ENCODE measurements around the gene LMBRD1. TPM values are rescaled to one million over a fixed set of nuclear protein-coding genes. Genes with fewer than 3 reads are reported as not detected.
"Not testable (repeated sequence)": the region's sequence is repeated elsewhere in the genome, so short reads cannot be mapped to it uniquely, and the experiment has no call there.

The LMBRD1 gene
- total RNA-seq (2014; rRNA removed; shearing (Covaris generic)): 22.5 and 30.2 TPM in 2 replicates

DNA sequence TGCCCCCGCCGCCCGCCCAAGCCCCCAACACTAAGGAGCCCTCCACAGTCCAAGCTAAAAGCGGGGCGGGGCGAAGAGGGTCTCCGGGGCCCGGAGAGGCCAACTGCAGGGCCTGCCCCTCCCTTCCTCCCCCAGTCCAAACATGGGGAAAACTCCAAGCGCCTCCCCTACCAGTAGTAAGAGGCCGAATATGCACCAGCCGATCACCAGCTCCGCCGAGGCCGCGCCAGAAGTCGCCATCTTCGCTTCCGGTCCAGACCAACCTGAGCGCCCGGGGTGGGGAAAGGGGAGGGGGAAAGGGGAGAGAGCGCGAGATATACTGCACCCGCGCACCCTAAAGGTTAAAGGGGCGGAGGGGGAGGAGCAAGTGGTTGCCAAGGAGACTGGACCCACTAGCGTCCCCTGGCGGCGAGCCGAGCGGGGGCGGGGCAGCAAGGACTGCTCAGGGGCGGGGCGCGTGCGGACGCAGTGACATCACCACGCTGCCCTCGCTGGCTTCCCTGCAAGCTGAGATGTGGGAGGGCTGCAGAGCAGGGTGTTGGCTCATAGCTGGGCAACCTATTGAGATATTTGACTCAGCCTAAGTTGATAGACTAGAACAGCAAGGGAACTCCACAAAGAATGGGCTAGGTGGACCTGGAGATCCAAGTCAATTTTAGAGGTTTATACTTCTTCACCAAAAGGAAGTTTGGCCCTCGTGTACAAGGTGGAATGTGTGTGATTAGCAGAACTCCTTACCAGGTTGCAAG is at the start of gene LMBRD1:
Gene LMBRD1, minus strand, starts transcription at position 369 of the 749 bp plus-strand sequence. Its CDS starts 129 bp downstream, at position 240.
- DNase-seq (ENCODE audit: low read depth): peak; percentile 91

DNA sequence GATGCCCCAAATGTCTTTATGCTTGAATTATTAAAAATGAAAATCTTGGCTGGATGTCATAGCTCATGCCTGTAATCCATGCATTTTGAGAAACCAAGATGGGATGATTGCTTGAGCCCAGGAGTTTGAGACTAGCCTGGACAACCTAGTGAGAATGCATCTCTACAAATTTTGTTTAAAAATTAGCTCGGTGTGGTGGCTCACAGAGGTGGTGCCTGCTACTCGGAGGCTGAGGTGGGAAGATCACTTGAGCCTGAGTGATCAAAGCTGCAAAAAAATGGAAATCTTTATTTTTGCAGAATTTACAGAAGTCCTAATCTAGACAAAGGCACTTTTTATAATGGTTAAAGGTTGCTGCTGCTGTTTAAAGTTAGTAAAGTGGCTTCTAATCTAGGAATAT is 49.5 kb upstream of the LMBRD1 start:
- DNase-seq (ENCODE audit: low read depth): no peak

GRCh38 chr6:69843189-69843588 is 46.4 kb upstream of the LMBRD1 start:
- no peak for DNase-seq (ENCODE audit: low read depth)

DNA sequence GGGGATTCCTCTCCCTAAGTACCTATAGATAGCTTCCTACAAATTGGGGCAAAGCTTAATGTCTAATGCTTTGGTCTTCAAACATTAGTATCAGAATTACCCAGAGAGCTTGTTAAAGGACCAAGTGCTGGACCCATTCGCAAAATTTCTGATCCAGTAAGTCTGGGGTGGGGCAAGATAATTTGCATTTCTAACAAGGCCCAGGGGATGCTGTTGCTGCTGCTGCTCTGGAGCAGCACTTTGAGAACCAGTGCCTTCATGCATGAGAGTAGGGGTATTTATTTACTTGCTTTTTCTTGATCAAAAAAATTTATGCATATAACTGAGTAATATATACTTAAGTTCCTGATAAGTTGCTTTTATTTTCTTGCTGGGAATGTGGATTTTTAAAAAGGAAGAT is 45.1 kb upstream of the LMBRD1 start:
- no peak for DNase-seq (ENCODE audit: low read depth)

GRCh38 chr6:69835414-69836179 is 38.8 kb upstream of the LMBRD1 start:
- DNase-seq (ENCODE audit: low read depth): peak; percentile 54

DNA sequence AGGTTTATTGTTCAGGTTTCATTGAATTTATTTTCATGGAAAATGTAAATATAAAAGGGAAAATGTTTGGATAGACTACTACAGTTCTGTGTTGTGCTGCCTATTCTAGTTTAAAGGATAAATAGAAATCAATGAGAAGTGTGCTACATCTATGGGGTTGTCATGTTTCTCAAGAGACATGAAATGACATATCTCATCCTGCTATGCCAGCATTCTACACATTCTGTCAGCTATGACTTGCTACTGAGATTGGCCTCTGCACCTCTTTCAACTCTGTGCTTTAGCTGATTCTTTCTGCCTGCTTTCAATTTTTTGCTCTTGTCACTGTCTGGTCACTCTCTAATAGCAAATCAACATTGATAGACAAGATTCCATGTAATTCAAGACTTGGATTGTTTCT is 35.7 kb upstream of the LMBRD1 start:
- no peak for DNase-seq (ENCODE audit: low read depth)

- DNase-seq (ENCODE audit: low read depth): no peak
Observed at GRCh38 chr6:69827276-69827893, 30.6 kb upstream of the LMBRD1 start.

DNA sequence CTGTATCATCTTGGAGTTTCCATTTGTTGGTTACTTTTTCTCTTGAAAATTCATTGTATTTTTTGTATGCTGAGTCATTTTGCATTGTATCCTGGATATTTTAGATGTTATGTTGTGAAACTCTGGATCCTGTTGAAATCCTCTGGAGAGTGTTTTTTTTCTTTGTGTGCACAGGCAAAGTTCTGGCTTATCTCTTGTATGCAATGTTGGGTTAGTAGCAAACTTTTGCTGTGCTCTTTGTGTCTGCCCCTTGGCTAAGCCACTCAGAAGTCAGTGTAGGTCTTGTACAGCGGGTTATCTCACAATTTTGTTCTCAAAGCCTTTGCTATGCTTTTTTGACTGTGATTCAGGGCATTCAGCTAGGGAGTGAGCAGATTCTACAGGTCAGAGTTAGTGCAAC is 29.1 kb upstream of the LMBRD1 start:
- DNase-seq (ENCODE audit: low read depth): no peak

DNA sequence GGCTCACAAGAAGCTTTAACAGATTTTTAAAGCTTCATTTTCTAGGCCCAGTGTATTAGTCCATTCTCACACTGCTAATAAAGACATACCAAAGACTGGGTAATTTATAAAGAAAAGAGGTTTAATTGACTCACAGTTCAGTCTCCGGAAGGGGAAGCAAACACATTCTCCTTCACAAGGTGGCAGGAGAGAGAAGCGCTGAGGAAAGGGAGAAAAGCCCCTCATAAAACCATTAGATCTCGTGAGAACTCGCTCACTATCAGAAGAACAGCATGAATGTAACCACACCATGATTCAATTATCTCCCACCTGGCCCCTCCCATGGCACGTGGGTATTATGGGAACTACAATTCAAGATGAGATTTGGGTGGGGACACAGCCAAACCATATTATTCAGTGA is 27.5 kb upstream of the LMBRD1 start:
- DNase-seq (ENCODE audit: low read depth): not testable (repeated sequence)

DNA sequence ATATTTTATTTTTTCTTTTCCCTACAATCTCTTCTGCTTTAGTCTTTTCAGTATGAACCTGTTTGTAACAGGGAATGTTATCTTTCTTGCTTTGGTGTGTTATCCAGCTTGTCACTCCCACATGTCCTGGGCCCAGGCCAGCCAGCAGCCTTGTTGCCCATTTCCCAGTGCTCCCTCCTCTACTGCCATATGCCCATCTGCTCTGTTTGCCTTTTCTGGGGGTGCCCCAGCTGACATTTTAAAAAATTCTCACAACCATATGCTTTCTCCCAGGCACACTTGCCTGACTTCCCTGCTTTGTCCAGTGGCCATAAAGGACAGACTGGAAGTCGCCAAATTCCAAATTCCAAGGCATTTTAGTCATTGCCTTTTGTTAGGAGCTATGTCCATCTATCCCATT is 23.6 kb upstream of the LMBRD1 start:
- no peak for DNase-seq (ENCODE audit: low read depth)

DNA sequence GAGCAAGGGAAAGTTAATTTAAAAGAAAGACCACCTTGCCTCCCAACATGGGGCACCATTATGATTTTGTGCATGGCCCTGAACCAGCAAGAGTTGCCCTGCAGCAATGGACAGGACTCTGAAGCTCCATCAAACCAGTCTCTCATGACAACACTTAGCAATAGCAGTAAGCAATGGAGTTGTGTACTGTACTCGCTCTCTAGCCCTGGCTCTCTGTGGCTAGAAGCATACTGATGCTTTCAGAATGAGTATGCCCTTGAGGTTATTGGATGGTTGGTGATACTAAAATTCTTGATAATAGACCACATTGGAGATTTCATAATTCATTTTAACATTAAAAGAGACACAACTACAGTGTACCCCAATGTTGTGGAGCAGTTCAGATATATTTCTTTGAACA is 23.2 kb upstream of the LMBRD1 start:
- DNase-seq (ENCODE audit: low read depth): no peak

DNA sequence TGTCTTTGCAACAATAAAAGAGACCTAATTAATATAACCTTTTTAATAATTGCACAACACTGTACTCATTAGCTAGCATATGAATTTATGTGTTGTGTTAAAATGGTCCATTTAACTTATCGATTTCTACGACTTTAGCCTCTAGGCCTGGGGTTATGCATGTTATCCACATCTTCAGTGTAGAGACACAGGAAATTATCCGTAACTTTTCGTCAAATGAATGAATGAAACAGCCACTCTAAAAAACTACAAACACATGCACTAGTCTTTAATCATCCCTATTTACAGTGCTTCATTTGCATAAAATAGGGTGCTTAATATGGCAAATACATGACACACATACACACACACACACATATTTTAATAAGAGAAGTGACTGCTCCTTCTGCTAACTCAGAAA is 22.3 kb upstream of the LMBRD1 start:
- no peak for DNase-seq (ENCODE audit: low read depth)

DNA sequence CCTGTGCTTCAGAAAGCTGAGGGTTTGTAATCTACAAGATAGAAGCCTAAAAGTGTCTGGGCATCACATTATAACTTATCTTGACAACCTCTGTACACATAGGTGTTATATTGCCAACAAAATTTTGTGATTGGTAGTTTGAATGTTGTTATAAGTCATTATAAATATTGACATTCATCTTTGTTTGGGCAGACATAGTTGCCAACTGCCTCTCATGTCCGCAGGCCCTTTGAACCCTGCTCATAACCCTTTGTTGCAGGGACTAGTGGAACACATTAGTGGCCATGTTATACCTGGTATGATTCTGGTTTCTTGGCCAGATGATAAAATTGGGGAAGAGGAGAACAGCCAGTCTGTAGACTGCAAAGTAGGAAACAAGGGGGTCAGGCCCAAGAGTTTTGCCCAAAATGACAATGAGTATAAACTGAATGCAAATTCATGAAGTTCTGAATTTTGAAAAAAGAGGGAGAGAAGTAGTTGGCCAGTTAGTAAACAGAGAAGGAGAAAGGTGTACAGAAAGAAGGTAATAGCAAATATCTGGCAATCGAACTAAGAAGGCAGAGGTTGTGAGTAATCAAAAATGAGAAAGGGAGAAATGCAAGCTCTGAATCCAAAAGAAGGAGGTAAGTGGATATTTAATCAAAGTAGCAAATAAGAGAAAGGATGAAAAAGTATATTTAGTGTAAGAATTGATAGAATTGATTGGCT is 21.6 kb upstream of the LMBRD1 start:
- no peak for DNase-seq (ENCODE audit: low read depth)

- no peak for DNase-seq (ENCODE audit: low read depth)
Observed at GRCh38 chr6:69817358-69817757, 20.5 kb upstream of the LMBRD1 start.

DNA sequence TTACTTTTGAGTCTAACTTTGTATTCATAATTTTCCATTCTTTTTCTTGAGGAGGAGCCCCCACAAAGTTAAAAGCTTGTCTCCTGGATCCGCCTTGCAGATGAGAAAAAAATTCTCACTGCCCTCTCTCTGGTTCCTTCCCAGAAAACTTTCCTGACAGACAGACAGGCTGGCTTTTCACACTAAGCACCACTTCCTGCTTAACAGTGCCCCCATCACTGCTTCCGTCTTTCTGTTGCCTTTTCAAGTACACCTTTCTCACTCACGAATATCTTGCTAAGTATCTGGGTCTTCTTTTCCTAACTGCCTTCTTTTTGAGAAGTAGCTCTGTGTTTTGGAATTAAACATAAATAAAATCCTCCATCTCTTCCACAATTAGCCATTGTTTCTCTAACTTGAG is 19.8 kb upstream of the LMBRD1 start:
- DNase-seq (ENCODE audit: low read depth): no peak

DNA sequence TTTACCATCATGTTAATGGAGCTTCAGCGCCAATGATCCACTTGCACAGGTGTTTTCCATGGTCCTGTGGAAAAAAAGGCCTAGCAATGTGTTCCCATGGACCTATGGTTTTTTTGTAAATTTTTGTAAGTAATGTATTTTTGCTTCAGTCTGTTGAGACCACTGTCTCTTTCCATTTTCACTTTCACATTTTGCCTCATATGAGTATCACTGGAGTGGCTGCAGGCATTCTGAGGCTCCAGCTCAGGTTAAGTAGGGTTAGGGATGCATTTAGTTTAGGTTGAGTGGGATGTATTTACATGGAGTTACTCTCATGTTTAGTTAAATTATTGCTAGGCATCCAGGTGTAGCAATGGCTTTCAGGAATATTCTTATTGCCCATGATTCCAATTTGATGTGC is 19.2 kb upstream of the LMBRD1 start:
- no peak for DNase-seq (ENCODE audit: low read depth)

- DNase-seq (ENCODE audit: low read depth): no peak
Observed at GRCh38 chr6:69813508-69813907, 16.7 kb upstream of the LMBRD1 start.

GRCh38 chr6:69812746-69813427 is 16.1 kb upstream of the LMBRD1 start:
- no peak for DNase-seq (ENCODE audit: low read depth)

GRCh38 chr6:69802995-69803394 is 6.2 kb upstream of the LMBRD1 start:
- DNase-seq (ENCODE audit: low read depth): no peak

GRCh38 chr6:69801711-69802110 is 4.9 kb upstream of the LMBRD1 start:
- no peak for DNase-seq (ENCODE audit: low read depth)

DNA sequence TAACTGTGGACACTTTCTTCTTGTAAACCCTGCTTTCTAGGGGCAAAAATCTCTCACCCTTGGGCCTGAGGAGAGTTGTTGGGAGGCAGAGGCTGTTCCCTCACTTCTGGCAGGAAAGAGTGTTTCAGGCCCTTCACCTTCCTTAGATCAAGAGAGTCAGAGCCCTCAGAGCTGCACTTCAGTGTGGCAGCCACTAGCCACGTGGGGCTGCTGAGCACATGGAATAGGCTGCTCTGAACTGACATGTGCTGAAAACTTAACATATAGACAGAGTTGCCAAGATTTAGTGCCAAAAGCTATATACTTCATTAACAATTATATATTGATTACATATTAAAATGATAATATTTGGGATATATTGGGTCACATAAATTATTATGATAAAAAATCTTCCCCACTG is 4.4 kb upstream of the LMBRD1 start:
- DNase-seq (ENCODE audit: low read depth): no peak

DNA sequence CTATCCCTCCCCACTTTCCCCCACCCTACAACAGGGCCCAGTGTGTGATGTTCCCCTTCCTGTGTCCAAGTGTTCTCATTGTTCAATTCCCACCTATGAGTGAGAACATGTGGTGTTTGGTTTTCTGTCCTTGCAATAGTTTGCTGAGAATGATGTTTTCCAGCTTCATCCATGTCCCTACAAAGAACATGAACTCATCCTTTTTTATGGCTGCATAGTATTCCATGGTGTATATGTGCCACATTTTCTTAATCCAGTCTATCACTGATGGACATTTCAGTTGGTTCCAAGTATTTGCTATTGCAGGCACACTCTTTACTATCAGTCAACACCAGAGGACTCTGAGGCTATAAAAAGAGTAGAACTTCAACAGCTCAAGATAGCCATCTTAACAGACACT is 2.0 kb upstream of the LMBRD1 start:
- DNase-seq (ENCODE audit: low read depth): not testable (repeated sequence)

Data from RPMI7951 (cell line).